WERI-Rb-1 (cell line): ENCODE measurements around the gene LTB4R2.

Experiments
- DNase-seq: peaks from one replicate; pipeline ENCODE4 v3.0.0-alpha.2; 2020
- H3K27ac ChIP-seq: fragments of 250-450 bp; sonication (Bioruptor Pico); 2 replicates; pipeline ENCODE4 v1.5.1; 2020; ENCODE audit warnings: mild to moderate bottlenecking, moderate library complexity
- H3K27me3 ChIP-seq: fragments of 250-450 bp; sonication (Bioruptor Pico); 2 replicates; pipeline ENCODE4 v1.5.1; 2021; ENCODE audit warnings: mild to moderate bottlenecking, low read depth, moderate library complexity; ENCODE audit not compliant: insufficient read depth, severe bottlenecking
- H3K36me3 ChIP-seq: fragments of 250-450 bp; sonication (Bioruptor Pico); 2 replicates; pipeline ENCODE4 v1.5.1; 2020; ENCODE audit warnings: mild to moderate bottlenecking, moderate library complexity
- H3K4me3 ChIP-seq: 2 replicates; pipeline ENCODE4 v1.5.1; 2011; ENCODE audit warnings: low read depth, mild to moderate bottlenecking, control low read depth, low read length
- H3K9me3 ChIP-seq: fragments of 250-450 bp; sonication (Bioruptor Pico); 2 replicates; pipeline ENCODE4 v1.5.1; 2021; ENCODE audit warnings: mild to moderate bottlenecking, moderate library complexity; ENCODE audit not compliant: severe bottlenecking
- CTCF ChIP-seq: IDR thresholded peaks from 2 replicates; pipeline ENCODE4 v1.5.1; 2011; ENCODE audit warnings: low read depth, mild to moderate bottlenecking, control low read depth, inconsistent platforms, low read length

Gene LTB4R2

GRCh38 chr14:24337144-24337823 lies 27.3 kb downstream of the LTB4R2 start:
- Histone ChIP-seq H3K9me3 (no peaks in the 10 kb centered on the region), H3K27ac (peak overlapping the region; percentile 61), H3K4me3 (no peak overlapping the region), H3K36me3 (no peaks in the 10 kb centered on the region), H3K27me3 (peaks cover 2% of the 10 kb centered on the region)
- no peak for TF ChIP-seq CTCF
- no peak for DNase-seq

DNA sequence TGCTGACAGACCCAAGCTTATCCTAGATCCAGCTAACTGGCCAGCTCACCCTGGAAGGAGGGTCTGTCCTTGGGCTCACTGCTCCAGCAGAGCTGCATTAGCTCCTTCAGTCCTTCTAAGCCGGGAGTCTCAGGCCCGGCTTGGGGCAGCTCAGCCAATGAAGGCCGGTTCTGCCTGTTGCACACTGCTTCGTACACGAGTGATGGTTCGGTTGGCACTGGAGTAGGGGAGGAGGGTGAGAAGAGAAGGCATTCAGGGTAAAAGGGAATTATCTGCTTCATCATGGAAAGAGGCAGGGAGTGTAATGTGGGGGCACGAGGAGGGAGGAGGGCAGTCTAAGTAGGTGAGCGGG lies 27.9 kb downstream of the LTB4R2 start:
- peak; percentile 74 for DNase-seq
- Histone ChIP-seq H3K27ac (peak overlapping the region; percentile 61), H3K27me3 (peaks cover 2% of the 10 kb centered on the region), H3K36me3 (no peaks in the 10 kb centered on the region), H3K4me3 (peak overlapping the region; percentile 13; the same call in 1 of the 2 replicates), H3K9me3 (no peaks in the 10 kb centered on the region)
- TF ChIP-seq CTCF = no peak

- no peaks in the 10 kb centered on the region for H3K9me3 ChIP-seq
- DNase-seq = no peak
- H3K27me3 ChIP-seq = no peaks in the 10 kb centered on the region
- H3K27ac ChIP-seq = peak overlapping the region; percentile 61; the same call in 1 of the 2 replicates
- H3K4me3 ChIP-seq = no peak overlapping the region
- TF ChIP-seq CTCF = no peak
- H3K36me3 ChIP-seq = no peaks in the 10 kb centered on the region
Measured at GRCh38 chr14:24338843-24339242, 28.9 kb downstream of the LTB4R2 start.

- H3K27me3 ChIP-seq = no peaks in the 10 kb centered on the region
- H3K36me3 ChIP-seq = no peaks in the 10 kb centered on the region
- DNase-seq = no peak
- H3K4me3 ChIP-seq = no peak within 1 kb of the TSS
- no peak for TF ChIP-seq CTCF
- no peaks in the 10 kb centered on the region for H3K9me3 ChIP-seq
- no peak within 1 kb of the TSS for H3K27ac ChIP-seq
Measured at GRCh38 chr14:24339284-24340151, 29.6 kb downstream of the LTB4R2 start, which contains the start of gene RIPK3. Gene RIPK3, minus strand, starts transcription at chr14:24339991. Its CDS starts 165 bp downstream, at chr14:24339826.

DNA sequence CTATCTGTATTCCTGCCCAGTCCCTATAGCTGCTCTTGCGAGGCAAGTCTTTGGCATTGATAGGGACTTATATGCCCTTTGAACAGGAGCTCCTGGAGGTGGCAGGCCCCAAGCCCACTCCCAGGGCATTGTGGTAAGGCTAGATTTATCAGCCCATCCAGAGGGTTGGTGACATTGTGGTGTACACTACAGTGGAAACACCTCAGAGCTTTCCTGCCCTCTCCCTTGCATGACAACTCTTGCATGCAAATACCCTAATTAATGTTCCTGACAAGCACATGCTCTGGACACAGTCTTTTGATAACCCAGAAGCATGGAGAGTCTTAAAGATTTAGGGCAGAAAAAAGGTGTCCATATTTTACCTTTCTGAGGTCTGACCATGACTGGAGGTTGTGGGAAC lies 30.7 kb downstream of the LTB4R2 start:
- Histone ChIP-seq H3K9me3 (no peaks in the 10 kb centered on the region), H3K36me3 (no peaks in the 10 kb centered on the region), H3K4me3 (no peak overlapping the region), H3K27me3 (no peaks in the 10 kb centered on the region), H3K27ac (no peak overlapping the region)
- no peak for DNase-seq
- TF ChIP-seq CTCF = no peak
